Natural killer cell (primary cell): Measurements from ENCODE around the gene SPATA2. TPM values are rescaled to one million over a fixed set of nuclear protein-coding genes. Genes with fewer than 3 reads are reported as not detected.

Experiments used
- ATAC-seq, 3 donors: fragments of 150-1000 bp in 2 of 3; fragments of 200-7000 bp in 1 of 3; cut with Tn5 transposase; 1 replicate in 1 of 3; 2 replicates in 2 of 3; pipeline ENCODE4 v1.10.0; 2021; ENCODE audit warnings: mild to moderate bottlenecking in 2 of 3, moderate library complexity in 2 of 3
- DNase-seq, 2 donors: peaks; one replicate each; pipeline versions ENCODE4 v3.0.0 to v3.0.0-alpha.2; 2013 to 2021; ENCODE audit warnings: mixed read lengths in 1 of 2
- H3K27ac ChIP-seq: one replicate; pipeline ENCODE4 v1.5.1; 2013; ENCODE audit warnings: mild to moderate bottlenecking, low read length
- H3K27me3 ChIP-seq: one replicate; pipeline ENCODE4 v1.6.1; 2013; ENCODE audit warnings: low read length; ENCODE audit not compliant: control insufficient read depth, insufficient read depth
- H3K36me3 ChIP-seq: one replicate; pipeline ENCODE4 v1.6.1; 2013; ENCODE audit warnings: low read length; ENCODE audit not compliant: control insufficient read depth, insufficient read depth
- H3K4me1 ChIP-seq: one replicate; pipeline ENCODE4 v1.6.1; 2013; ENCODE audit warnings: low read length; ENCODE audit not compliant: control insufficient read depth, insufficient read depth
- H3K4me3 ChIP-seq: one replicate; pipeline ENCODE4 v1.5.1; 2013; ENCODE audit warnings: low read length
- H3K9me3 ChIP-seq: one replicate; pipeline ENCODE4 v1.6.1; 2013; ENCODE audit warnings: low read length; ENCODE audit not compliant: control insufficient read depth, insufficient read depth
- H3K27ac Mint-ChIP-seq, 2 donors: one replicate each; pipeline ENCODE4 v1.8.0; 2022; ENCODE audit warnings: mild to moderate bottlenecking in 2 of 2, mixed read lengths in 2 of 2, moderate library complexity in 1 of 2
- H3K27me3 Mint-ChIP-seq, 2 donors: one replicate each; pipeline ENCODE4 v1.8.0; 2022; ENCODE audit warnings: low read depth in 2 of 2, mixed read lengths in 2 of 2
- H3K36me3 Mint-ChIP-seq: one replicate; pipeline ENCODE4 v1.8.0; 2022; ENCODE audit warnings: mixed read lengths
- H3K4me1 Mint-ChIP-seq, 2 donors: one replicate each; pipeline ENCODE4 v1.8.0; 2022; ENCODE audit warnings: mixed read lengths in 2 of 2
- H3K4me3 Mint-ChIP-seq: one replicate; pipeline ENCODE4 v1.8.0; 2022; ENCODE audit warnings: mild to moderate bottlenecking, moderate library complexity, mixed read lengths
- H3K9me3 Mint-ChIP-seq, 2 donors: one replicate each; pipeline ENCODE4 v1.8.0; 2022; ENCODE audit warnings: mixed read lengths in 2 of 2
- CTCF ChIP-seq: fragments of 200-600 bp; IDR thresholded peaks from one replicate; pipeline ENCODE4 v1.8.0; 2022; ENCODE audit warnings: antibody characterized with exemption
- WGBS: methylation state at CpG from one replicate; pipeline ENCODE4 v1.1.7; 2013; ENCODE audit warnings: missing lambda C conversion rate; ENCODE audit not compliant: insufficient coverage; 5-methylcytosine and 5-hydroxymethylcytosine counted together
- intact Hi-C: fragments of 100-400 bp; cut with micrococcal nuclease; formaldehyde crosslinking; loops from one replicate; pipeline ENCODE4 v1.14.2; 2022
- total RNA-seq, 4 donors: library from RNA; stranded (reverse); fragments of 120-200 nt in 1 of 4; gene quantifications; one replicate each; pipeline versions ENCODE4 v1.2.3 to v1.2.4, GENCODE V29; 2013 to 2022

SPATA2 gene
- total RNA-seq, 3 donors from 2014 or later (not counting 1 experiment from before 2014, with no cell fraction given), result 16.4 to 25.8 (median 25.1) TPM

GRCh38 chr20:49874696-49875095 lies 40.6 kb downstream of the SPATA2 start:
- no peaks in the 10 kb centered on the region for H3K9me3 Mint-ChIP-seq
- ATAC-seq, result no peak
- peaks cover 43% of the 10 kb centered on the region for H3K36me3 ChIP-seq

GRCh38 chr20:49872056-49872455 lies 43.3 kb downstream of the SPATA2 start:
- no peaks in the 10 kb centered on the region for H3K9me3 Mint-ChIP-seq
- ATAC-seq, result no peak
- no peak overlapping the region for H3K4me3 ChIP-seq
- peaks cover 7% of the 10 kb centered on the region for H3K36me3 Mint-ChIP-seq
- DNase-seq, result no peak
- H3K27ac ChIP-seq, result no peak overlapping the region
- no peaks in the 10 kb centered on the region for H3K27me3 Mint-ChIP-seq
- intact Hi-C loops, result no loop called here
- H3K27ac Mint-ChIP-seq, result no peak overlapping the region
- no peaks in the 10 kb centered on the region for H3K27me3 ChIP-seq
- H3K4me1 Mint-ChIP-seq, result no peaks in the 10 kb centered on the region
- H3K4me3 Mint-ChIP-seq, result no peak overlapping the region
- H3K4me1 ChIP-seq, result no peaks in the 10 kb centered on the region
- WGBS, result 100% methylated on average over 1 of the region's 1 CpG
- no peak for TF ChIP-seq CTCF
- no peaks in the 10 kb centered on the region for H3K9me3 ChIP-seq
- peaks cover 48% of the 10 kb centered on the region for H3K36me3 ChIP-seq

More at GRCh38 chr20:49874696-49875095, 40.6 kb downstream of the SPATA2 start:
- H3K27me3 ChIP-seq, result no peaks in the 10 kb centered on the region
- no peaks in the 10 kb centered on the region for H3K4me1 ChIP-seq
- no peak for TF ChIP-seq CTCF
- H3K4me3 ChIP-seq, result no peak overlapping the region
- no peaks in the 10 kb centered on the region for H3K4me1 Mint-ChIP-seq
- no peaks in the 10 kb centered on the region for H3K9me3 ChIP-seq
- H3K27ac Mint-ChIP-seq, result peak overlapping the region in 1 of 2 donors; percentile 9
- no peak overlapping the region for H3K27ac ChIP-seq
- WGBS, result 97% methylated on average over 5 of the region's 6 CpGs
- no peak for DNase-seq
- intact Hi-C loops, result no loop called here
- no peak overlapping the region for H3K4me3 Mint-ChIP-seq
- H3K36me3 Mint-ChIP-seq, result no peaks in the 10 kb centered on the region
- no peaks in the 10 kb centered on the region for H3K27me3 Mint-ChIP-seq

- no peak overlapping the region for H3K27ac Mint-ChIP-seq
- intact Hi-C loops, result no loop called here
- Histone ChIP-seq H3K4me3 (no peak overlapping the region), H3K36me3 (peaks cover 51% of the 10 kb centered on the region), H3K4me1 (no peaks in the 10 kb centered on the region), H3K27me3 (no peaks in the 10 kb centered on the region), H3K27ac (no peak overlapping the region), H3K9me3 (no peaks in the 10 kb centered on the region)
- no peak for TF ChIP-seq CTCF
- H3K4me3 Mint-ChIP-seq, result no peak overlapping the region
- no peaks in the 10 kb centered on the region for H3K27me3 Mint-ChIP-seq
- peaks cover 7% of the 10 kb centered on the region for H3K36me3 Mint-ChIP-seq
- WGBS, result 95% methylated on average over 6 of the region's 6 CpGs
- ATAC-seq (no peak), DNase-seq (no peak)
- no peaks in the 10 kb centered on the region for H3K4me1 Mint-ChIP-seq
- no peaks in the 10 kb centered on the region for H3K9me3 Mint-ChIP-seq
These were observed 43.9 kb downstream of the SPATA2 start for GRCh38 chr20:49871391-49871948.

- no peak for TF ChIP-seq CTCF
- WGBS, result over 99% methylated on average over 5 of the region's 5 CpGs
These were observed 45.1 kb downstream of the SPATA2 start for GRCh38 chr20:49870261-49870660.

More at GRCh38 chr20:49870261-49870660, 45.1 kb downstream of the SPATA2 start:
- H3K27ac Mint-ChIP-seq, result no peak overlapping the region
- Histone ChIP-seq H3K9me3 (no peaks in the 10 kb centered on the region), H3K27ac (no peak overlapping the region), H3K36me3 (peaks cover 51% of the 10 kb centered on the region), H3K4me3 (no peak overlapping the region), H3K27me3 (no peaks in the 10 kb centered on the region), H3K4me1 (no peaks in the 10 kb centered on the region)
- H3K4me1 Mint-ChIP-seq, result no peaks in the 10 kb centered on the region
- H3K9me3 Mint-ChIP-seq, result no peaks in the 10 kb centered on the region
- DNase-seq (no peak), ATAC-seq (no peak)
- H3K36me3 Mint-ChIP-seq, result peaks cover 7% of the 10 kb centered on the region
- intact Hi-C loops, result no loop called here
- no peaks in the 10 kb centered on the region for H3K27me3 Mint-ChIP-seq
- no peak overlapping the region for H3K4me3 Mint-ChIP-seq
